ENCODE measurements around the gene DIS3L2.

DNA sequence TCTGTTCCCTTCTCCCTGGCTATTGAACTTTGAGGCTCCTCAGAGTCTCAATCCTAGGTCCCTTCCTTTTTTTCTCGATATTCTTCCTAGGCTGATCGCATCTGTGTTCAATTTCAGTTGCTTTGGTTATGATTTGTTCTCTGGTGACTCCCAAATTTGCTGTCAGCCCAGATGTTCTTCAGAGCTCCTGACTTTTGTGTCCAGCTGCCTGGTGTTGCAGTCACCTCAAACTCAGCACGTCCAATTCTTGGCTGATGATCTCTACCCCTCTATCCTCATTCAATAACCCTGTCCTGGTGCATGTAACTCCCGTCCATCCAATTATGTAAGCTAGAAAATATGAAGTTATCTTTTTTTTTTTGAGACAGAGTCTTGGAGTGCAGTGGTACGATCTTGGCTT lies 31.4 kb downstream of the DIS3L2 start:
- TF ChIP-seq, protein P1, sequence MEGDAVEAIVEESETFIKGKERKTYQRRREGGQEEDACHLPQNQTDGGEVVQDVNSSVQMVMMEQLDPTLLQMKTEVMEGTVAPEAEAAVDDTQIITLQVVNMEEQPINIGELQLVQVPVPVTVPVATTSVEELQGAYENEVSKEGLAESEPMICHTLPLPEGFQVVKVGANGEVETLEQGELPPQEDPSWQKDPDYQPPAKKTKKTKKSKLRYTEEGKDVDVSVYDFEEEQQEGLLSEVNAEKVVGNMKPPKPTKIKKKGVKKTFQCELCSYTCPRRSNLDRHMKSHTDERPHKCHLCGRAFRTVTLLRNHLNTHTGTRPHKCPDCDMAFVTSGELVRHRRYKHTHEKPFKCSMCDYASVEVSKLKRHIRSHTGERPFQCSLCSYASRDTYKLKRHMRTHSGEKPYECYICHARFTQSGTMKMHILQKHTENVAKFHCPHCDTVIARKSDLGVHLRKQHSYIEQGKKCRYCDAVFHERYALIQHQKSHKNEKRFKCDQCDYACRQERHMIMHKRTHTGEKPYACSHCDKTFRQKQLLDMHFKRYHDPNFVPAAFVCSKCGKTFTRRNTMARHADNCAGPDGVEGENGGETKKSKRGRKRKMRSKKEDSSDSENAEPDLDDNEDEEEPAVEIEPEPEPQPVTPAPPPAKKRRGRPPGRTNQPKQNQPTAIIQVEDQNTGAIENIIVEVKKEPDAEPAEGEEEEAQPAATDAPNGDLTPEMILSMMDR (IDR thresholded peaks at IDR 0.05): no peak
- TF ChIP-seq POLR2AphosphoS5 (IDR thresholded peaks at IDR 0.05): no peak

All from esophagus muscularis mucosa (tissue), 3 donors.